GM18499 (cell line): Measurements from ENCODE around the gene PLXNA4.

ENCODE experiments used
- ATAC-seq: cut with Tn5 transposase; IDR thresholded peaks from one replicate; pipeline ENCODE4 v1.9.1; 2021; ENCODE audit warnings: moderate number of reproducible peaks; ENCODE audit not compliant: insufficient read depth, unreplicated experiment

PLXNA4 gene

DNA sequence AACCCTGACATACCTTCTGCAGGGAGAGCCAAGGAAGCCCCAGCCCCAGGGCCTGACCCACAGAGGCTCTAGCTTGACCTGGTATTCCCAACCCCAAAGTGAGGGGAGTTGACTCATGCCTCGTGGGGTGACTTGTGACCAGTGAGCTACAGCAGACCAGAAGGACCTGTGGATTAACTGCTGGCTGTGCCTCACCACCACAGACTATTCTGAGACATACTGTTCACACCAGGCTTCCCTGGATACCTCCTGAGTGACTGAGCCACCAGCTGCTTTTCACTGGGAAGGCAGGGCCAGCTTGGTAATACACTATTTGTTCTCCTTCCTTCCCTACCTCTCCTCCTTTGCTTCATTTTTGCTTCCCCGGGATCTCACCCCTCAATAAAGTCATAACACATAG is 7.3 kb downstream of the PLXNA4 start:
- ATAC-seq, result no peak

GRCh38 chr7:132565885-132566284 is 10.4 kb downstream of the PLXNA4 start:
- no peak for ATAC-seq

DNA sequence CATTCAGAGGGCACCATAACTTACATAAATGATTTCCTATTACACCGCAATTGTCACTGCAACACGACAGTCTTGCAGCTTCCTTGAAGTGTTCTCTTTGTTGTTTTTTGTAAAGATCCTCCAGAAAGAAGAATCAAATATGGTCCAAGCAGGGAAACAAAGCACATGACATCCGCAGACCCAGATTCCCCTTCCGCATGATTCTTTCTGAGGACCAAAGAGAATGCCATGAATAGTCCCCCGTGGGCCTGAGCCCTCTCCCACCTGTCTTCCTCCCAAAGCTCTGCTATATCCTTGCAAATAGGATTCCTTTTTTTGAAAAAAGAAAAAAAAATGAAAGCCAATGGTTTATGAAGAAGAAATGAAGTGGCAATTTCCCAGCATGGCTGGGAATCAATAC is 10.8 kb downstream of the PLXNA4 start:
- ATAC-seq, result no peak

GRCh38 chr7:132564849-132565248 is 11.4 kb downstream of the PLXNA4 start:
- ATAC-seq, result no peak

DNA sequence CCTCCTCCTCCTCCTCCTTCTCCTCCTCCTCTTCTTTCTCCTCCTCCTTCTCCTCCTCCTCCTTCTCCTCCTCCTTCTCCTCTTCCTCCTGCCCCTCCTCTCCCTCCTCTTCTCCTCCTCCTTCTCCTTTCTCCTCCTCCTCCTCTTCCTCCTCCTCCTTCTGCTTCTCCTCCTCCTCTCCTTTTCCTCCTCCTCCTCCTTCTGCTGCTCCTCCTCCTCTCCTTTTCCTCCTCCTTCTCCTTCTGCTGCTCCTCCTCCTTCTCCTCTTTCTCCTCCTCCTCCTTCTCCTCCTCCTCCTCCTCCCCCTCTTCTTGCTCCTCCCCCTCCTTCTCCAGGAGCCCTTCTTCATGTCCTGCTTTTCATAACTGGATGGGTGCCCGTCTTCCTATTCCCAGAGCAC is 12.2 kb downstream of the PLXNA4 start:
- no peak for ATAC-seq

- no peak for ATAC-seq
Measured at GRCh38 chr7:132562690-132563089, 13.6 kb downstream of the PLXNA4 start.

DNA sequence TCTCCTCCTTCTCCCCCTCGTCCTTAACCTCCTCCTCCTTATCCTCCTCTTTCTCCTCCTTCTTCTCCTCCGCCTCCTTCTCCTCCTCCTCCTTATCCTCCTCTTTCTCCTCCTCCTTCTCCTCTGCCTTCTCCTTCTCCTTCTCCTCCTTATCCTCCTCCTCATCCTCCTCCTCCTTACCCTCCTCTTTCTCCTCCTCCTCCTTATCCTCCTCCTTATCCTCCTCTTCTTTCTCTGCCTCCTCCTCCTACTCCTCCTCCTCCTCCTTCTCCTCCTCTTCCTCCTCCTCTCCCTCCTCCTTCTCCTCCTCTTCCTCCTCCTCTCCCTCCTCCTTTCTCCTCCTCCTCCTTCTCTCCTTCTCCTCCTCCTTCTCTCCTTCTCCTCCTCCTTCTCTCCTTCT is 14.5 kb downstream of the PLXNA4 start:
- ATAC-seq, result no peak

DNA sequence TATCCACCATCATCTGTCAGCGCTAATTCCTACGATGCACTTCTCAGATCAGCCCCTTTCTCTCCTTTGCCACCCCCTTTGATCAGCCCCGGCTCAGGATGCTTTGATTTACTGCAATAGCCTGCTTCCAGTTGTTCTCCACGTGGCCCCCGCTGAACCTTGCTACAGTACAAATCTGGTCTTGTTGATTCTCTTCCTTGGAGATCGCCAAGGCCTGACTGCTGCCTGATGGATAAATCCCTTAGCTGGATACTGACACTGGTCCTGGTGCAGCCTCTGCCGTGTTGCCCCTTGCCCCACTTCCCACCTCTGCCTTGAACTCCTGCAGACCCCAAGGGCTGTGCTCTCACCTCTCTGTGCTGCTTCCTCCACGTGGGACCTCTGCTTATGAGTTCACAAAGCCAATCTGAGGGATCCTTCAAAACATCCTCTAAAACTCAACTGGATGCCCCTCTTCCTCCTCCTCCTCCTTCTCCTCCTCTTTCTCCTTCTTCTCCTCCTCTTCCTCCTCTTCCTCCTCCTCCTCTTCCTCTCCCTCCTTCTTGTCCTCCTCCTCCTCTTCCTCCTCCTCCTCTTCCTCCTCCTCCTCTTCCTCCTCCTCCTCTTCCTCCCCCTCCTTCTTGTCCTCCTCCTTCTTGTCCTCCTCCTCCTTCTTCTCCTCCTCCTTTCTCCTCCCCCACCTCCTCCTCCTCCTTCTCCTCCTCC is 15.3 kb downstream of the PLXNA4 start:
- no peak for ATAC-seq

DNA sequence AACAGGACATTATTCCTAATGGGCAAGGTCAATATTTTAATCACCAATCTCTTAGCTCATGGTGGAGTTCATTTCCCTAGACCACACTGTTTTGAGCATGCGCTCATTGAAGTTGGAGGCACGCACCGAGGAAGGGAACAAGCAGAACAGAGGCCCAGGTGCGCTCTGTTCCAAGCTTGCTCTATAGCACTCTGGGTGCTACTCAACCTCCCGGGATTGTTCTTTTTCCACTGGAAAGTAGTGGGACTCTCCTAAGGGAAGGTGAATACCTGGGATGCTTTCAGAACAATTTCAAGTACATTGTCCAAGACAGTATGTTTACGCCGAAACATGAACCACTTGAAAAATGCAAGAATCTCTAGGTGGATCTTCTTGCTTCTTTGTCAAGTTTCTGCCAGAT is 16.2 kb downstream of the PLXNA4 start:
- no peak for ATAC-seq

GRCh38 chr7:132558815-132559214 is 17.5 kb downstream of the PLXNA4 start:
- ATAC-seq, result no peak

- ATAC-seq, result no peak
Measured at GRCh38 chr7:132557489-132558044, 18.7 kb downstream of the PLXNA4 start.

GRCh38 chr7:132554446-132554845 is 21.8 kb downstream of the PLXNA4 start:
- no peak for ATAC-seq

DNA sequence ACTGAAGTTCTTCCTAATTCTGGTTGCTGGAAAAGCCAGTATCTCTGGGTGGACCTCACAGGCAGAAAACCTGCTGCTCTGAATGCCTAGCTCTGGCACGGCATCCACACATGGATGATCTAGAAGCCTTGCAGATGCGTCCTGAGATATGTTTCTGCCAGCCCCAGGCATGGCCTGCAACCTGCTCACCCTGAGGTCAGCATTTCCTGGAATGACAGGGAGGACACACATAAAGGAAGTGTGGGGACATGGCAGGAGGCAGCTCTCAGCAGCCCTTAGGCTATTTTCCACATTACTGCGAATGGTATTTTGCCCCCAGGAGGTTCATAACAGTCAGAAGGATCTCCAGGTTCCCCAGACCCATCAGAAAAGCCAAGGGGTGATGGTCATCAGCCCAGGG is 23.2 kb downstream of the PLXNA4 start:
- ATAC-seq, result no peak

DNA sequence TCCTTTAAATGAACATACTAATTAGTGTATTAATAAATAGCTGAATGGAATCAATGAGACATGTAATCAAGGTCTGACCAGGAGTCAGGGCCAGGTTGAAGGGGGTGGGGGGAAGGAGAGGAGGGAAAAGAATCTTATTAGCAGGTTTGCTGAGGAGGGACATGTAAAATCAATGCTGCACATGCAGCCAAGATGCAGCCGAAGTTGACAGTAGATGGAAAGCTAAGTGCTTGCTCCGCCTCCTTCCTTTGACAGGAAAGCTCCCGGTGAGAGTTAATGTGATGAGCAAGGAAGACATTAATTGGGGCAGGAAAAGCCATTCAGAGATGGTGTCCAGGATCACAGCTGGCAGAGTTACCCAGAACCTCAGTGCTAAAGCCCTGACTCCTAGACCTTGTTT is 24.4 kb downstream of the PLXNA4 start:
- ATAC-seq, result no peak

DNA sequence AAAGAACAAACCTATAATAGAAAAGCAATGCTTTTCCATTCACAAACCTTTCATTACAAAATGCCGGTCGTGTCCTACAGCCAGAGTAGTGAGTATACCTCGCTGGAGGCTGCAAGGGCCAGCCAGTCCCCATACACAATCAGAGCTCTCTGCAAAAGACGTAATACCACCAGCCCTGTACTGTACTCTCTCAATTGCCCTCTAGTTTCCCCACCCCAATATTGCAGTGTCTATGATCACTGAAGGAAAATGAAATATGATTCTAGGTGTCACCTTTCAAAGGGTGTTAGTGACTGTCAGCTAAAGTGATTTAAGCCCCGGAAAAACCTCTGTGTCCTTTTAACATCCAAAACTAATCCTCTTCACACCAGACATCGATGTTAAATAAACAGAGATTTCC is 24.8 kb downstream of the PLXNA4 start:
- no peak for ATAC-seq

GRCh38 chr7:132548489-132549078 is 27.7 kb downstream of the PLXNA4 start:
- ATAC-seq, result no peak

- no peak for ATAC-seq
Measured at GRCh38 chr7:132547821-132548220, 28.4 kb downstream of the PLXNA4 start.

DNA sequence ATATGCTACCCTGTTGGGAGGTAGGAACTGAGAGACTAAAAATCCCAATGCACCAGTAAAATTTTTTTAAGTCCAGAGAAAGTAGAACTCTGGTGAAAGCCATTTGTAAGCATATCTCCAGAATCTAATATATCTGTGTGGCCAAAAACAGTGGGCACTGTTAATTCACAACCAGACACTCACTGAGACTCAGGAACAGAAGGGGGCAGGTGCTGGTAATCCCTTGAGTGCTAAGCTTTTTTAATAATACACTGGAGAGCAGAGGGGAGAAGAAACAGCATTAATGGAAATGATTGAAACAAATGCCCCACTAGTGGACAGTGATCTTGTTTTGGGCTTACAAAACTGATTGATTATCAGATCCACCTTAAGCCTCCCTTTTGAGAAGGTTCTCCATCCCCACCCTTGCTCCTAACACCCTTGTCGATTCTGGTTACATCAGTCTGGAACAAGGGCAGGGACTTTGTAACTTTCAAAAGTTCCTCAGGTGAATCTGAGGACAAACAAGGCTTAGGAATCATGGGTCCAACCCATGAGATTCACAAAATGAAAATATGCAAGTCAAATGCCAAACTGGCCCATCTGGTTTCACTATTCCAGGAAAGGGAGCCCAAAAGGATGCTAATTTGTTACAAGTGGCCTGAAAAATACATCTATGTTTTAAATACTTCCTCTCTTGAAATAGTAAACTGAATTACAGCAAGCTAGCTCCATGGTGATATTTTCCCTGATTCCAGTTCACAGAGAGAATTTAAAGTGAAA is 29.7 kb downstream of the PLXNA4 start:
- no peak for ATAC-seq

- no peak for ATAC-seq
Measured at GRCh38 chr7:132545756-132546155, 30.5 kb downstream of the PLXNA4 start.

DNA sequence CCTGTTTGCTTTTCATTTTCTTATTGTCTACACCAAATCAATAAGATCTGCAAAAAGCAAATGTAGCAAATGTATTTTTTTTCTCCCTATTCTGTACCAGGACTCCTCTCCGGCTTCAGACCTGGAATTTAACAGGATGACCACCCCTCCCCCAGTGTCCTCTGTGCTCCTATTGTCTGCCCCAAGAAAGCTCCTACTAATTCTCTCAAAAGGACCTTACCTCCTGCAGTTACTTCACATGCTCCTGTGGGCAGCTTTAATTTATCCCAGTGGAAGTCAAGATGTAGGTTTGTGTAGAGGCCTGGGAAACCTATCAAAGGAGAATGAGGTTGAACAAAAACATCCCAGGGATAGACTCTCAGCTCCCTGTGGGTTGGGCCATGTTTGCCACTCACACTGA is 31.3 kb downstream of the PLXNA4 start:
- ATAC-seq, result no peak

DNA sequence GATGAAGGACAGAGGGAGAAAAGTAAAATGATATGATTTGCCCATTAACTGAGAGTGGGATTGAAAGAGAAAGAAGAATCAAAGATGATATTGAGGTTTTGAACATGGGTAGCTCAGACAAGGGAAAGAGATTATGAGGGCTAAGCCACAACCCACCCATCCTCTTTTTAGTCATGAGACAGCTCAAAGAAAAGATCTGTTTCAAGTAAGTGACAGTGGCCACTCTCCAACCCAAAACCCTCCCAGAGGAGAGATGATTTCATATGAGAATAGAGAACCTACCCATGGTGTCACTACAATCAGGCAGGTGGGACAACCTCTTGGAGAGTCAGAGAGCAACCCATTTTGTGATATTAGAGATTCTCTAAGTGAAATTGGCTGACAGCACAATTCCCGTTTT is 32.2 kb downstream of the PLXNA4 start:
- ATAC-seq, result no peak
